Cerebellar cortex (tissue), 1 donor: Measurements from ENCODE around the gene RAI1.

Source experiments
- DNase-seq: peaks from one replicate; pipeline ENCODE4 v3.0.0-alpha.2; 2015; ENCODE audit warnings: low spot score

RAI1 gene

DNA sequence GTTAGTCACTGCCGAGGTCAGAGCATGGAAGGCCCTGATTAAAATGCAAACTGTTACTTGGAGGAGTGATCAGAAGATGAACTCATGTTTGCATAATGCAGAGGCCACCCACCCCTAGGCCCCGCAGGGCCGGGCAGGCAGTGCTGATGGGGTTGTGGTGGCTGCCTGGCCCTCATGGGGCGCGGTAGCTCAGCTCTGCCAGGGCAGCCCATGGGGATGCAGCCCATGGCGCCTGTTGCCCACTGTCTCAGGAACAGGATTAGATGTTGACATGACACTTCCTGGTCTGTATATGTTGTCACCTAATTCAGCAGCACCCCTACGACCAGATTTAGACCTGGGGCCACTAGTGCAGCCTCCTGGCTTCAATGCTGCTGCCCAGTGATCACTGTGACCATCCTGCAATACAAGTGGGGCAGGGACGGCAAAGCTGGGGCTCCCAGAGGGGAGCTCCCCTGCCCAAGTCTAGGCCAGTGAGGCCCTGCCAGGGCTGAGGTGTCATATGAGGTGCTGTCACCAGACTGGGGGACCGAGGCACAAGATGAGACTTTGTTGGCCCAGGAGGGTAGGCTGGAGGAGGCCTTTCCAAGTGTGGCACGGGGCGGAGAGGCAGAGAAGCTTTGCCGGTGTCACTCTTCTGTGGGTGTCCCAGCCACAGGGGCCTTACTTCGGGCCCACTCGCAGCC lies 49.1 kb downstream of the RAI1 start:
- DNase-seq, result no peak

DNA sequence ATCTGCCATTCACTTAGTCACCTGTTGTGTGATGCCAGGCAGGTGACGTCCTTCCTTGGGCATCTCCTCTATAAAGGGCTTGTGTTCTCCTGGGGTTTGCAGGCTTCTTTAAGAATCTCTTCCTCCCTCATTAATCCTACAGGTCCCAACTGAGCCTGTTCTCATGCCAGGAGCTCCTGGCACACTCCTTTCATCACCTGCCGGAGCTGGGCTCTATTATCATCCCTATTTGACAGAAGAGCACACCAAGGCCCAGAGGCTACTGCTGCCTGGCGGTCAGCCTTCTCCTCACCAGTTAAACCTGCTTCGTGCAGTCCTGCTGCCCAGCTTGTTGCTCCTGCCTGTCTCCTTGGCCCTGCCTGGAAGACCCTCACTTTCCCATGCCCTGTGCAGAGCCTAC lies 51.2 kb downstream of the RAI1 start:
- DNase-seq, result no peak

DNA sequence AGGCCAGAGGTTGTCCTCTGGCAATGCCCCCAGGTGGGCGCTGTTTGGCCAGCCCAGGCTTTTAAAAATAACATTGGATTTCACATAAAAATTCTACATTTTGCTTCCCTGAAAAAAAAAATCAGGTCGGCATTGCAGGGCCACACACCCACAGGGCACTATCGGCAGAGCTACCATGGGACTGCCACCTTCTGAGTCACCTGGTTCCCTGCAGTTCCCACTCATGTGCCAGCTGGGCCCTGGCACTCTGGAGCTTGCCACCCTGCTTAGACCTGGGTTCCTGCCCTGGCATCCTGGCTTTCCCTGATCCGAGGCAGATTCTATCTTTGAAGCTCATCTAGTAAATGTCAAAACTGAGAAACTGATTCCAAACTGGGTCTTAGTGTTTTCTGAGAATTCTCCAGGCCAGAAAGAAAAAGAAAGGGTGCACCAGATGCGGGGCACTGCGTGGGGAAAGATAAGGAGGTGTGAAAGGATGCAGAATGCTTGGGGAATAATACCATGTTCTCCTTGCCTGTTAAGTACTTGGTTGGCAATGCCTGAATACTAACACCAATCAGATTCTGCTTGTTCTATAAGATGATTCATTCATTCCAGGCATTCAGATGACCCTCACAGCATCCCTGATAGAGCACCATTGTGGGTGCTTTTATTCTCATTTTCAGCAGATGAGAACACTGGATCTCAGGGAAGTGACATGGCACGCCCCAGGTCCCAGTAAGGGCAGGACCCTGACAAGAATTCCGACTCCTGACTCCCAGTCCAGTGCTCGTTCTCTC lies 51.8 kb downstream of the RAI1 start:
- DNase-seq, result no peak

DNA sequence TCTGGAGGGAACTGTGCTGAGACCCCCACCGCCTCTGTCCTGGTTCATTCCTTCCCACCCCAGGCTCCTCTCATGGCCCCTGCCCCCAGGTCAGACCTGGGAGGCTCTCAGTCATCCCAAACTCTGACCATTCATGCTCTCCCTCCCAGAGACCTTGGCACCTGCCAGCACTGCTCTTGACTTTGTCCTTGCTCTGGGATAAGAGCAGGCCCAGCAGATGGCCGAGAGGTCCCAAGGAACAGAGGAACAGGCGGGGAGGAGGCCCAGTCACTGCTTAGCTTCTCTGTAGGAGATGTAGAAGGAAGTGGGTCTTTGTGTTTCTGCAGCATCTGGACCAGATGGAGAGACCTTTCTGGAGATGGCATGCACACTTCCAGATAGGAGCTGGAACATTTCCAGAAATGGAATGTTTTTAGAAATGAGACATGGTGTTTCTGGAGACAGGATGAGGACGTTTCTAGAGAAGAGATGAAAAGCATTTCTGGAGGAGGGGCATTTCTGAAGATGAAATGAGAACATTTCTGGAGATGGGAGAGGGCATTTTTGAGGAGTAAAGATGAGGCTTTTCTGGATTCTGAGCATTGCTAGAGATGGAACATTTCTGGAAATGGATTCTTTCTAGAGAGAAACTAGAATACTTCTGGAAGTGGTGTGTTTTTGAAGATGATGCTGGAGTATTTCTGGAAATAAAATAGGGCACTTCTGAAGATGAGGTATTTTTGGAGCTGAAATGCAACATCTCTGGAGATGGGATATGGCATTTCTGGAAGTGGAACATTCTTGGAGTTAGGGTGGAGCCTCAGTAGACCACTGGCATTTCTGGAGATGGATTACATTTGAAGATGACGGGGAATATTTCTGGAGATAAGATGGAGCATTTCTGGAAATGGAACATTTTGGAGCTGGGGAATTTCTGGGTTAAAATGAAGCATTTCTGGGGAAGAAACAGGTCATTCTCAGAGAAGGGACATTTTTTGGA lies 55.2 kb downstream of the RAI1 start:
- no peak for DNase-seq

DNA sequence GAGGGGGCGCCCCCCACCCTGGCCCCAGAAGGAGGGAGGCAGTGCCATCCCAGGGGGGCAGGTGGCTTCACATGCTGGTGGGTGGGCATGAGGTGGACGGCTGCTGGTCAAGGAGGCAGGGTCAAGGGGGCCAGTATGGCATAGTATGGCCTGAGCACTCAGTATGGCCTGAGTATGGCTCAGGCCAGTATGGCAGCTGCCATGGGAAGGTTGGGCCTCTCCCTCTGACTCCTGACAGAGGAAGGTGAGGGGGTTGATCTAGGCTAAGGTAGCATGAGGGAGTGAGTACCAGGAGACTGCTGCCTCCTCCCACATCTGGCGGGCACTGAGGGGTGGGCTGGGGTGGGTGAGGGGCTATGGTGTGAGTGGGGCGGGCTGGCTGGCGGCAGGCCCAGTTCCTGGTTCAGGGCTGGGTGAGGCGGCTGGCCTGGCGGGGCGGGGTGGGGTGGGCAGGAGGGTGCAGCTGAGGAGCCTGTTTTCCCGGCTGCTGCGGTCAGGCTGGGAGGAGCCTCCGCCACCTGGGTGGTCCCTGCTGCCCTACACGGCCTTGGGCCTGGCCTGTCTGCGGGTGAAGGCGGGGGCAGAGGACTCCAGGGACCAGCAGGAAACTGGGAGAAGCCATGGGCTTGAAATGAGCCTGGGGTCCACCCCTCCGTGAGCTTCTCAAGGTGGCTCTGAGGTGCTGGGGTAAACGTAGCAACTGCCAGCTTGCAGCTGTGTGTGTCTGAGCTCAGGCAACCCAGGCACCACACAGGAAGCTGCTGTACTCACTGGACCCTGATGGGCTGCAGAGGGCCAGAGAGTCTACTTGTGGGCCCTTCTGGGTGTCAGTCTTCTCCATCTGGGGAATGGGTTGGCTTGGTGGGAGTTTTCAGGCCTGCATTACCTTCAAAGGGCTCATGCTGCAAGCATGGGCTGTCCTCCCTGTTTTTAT lies 57.0 kb downstream of the RAI1 start:
- no peak for DNase-seq

DNA sequence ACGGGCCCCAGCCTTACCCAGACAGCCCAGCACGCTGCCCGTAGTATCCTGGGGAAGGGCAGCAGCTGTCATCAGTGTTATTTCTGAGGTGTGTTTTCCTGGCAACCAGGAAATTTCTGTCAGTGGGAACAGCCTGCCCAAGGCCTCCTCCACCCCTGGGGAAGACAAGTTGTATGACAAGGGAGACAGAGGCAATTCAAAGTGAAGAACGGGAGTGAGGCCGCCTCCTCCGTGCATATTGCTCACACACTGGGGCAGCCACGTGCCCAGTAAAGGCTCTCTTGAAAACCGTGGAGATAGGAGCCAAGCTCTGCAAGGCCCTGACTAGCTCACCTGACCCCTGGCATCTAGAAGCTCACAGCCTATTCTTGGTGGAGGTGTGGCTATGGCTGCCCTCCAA lies 57.6 kb downstream of the RAI1 start:
- DNase-seq, result no peak

DNA sequence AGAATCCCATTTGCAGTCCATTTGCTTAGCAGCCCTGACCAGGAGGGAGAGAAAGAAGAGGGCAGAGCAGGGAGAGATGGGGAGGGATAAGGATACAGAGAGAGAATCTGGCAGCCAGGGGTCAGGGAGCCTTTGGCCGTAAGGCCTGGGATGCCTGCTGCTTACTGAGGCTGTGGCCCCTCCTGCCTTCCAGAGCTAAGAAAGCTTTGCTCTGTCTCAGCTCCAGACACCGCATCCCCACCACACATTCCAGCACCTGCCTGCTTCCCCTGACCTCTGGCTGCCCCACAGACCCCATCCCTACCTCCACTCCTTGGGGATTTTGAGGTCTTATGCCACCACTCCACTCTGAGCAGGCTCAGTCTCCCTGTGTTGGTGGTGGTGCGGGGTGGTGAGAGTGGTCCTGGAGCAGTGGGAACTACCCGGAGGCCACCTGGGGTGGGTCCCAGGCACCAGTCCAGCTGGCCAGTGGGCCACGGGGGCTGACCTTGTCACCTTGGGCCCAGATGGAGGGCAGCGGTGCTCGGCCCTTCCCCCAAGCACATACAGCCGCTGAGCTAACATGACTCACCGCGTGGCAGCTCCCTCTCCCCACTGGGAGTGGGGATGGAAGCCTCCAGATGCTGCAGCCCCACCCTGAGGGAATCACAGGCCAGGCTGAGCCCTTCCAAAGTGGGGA lies 58.3 kb downstream of the RAI1 start:
- no peak for DNase-seq

DNA sequence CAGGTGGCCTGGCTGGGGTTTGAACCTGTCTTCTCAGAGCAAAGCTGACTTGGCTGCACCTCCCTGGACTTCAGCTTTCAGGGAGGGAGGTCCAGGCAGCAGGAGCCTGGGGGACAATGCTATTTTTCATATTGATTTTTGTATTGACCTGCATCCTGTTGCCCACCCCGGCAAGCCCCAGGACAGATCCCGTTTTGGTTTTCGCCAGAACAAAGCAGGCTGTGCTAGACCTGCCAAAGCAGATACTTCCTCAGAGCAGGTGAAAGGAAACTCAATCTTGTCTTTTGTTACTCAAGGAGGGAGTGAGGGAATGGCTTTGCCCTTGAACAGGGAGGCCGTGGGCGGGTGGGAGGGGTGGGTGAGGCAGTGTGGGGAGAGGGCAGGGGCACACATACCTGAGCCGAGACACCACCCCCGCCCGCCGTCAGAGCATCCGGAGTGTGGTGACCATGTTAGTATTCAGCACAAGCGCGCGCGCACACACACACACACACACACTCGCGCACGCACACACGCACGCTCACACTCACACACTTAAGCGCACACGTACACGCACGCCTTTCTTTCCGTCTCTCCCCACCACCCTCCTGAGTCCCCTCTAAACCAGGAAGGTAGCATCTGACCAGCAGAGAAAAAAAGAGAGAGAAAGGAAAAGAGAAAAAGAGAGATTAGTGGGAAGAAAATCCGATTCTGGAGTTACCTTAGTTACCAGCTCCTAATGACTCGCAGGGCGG lies 59.5 kb downstream of the RAI1 start:
- no peak for DNase-seq

DNA sequence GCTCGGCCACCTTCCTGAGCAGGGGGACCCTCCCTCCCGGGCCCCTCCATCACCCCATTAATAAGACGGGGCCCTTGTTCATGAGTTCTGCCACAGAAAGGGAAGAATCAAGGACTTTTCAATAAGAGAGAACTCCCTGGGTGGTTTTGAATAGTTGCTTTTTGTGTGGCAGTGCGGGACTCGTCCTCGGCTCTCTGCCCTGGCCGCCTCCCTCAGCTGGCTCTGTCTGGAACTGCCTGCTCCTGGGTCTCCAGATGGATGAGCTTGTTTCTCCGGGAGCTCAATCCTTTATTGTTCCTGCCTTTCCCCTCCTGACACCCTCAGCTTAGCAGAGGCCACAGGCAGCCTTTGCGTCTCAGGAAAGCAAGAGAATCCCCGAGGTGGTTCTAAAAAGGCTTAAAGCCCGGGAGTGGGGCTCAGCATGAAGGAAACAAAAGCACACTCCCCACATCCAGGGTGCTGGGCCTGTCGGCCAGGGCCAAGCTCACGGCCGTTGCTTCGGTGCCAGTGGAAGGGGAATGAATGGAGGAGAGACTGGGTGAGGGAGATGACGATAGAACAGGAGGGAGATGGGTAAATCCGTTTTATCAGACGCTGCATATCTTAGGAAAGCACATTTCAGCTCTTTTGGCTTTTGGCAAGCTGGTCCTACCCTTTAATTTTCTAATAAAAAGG lies 60.2 kb downstream of the RAI1 start:
- DNase-seq, result peak; percentile 84

DNA sequence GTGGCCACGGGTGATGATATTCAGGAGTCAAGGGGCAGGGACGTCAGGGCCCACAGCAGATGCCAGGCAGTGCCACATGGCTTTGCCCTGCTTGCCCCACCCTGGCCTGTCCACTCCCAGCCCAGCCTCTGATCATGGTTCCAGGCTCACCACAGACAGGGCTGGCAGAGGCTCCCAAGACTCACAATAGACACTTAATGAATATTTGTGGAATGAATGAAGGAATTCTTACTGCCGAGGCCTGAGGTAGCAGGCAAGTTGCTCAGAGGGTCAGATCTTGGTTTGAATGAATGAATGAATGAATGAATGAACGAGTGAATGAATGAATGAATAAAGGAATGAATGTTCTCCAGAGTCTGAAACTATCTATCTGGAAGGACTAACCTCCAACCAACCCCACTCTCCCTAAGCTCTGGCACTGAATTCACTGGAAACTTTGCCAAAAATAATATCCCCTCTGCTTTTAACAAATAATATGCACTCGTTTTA lies 60.9 kb downstream of the RAI1 start:
- no peak for DNase-seq

DNA sequence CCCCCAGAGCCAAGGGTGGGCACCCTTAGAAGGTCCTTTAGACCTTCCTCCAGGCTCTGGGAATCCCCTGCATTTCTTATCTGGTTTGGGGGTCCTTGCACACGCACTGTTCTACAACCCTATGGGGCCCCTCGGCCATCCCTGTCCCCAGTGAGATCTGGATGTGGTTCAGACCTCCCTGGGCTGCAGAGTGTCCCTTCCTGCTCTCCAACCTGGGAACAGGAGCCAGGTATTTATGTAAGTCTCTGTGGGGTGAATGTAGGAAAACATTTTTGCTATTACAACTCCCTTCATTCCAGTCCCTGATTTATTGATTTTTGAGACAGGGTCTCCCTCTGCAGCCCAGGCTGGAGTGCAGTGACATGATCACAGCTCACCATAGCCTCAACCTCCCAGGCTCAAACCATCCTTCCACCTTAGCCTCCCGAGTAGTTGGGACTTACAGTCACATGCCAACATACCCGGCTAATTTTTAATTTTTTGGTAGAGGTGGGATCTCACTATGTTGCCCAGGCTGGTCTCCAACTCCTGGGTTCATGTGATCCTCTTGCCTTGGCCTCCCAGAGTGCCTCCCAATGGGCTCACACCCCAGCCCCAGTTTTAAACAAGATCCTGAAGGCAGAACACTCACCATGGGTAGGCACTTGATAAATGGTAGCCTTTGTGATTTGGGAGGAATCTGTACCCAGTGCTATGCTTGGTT lies 61.6 kb downstream of the RAI1 start:
- DNase-seq, result no peak

DNA sequence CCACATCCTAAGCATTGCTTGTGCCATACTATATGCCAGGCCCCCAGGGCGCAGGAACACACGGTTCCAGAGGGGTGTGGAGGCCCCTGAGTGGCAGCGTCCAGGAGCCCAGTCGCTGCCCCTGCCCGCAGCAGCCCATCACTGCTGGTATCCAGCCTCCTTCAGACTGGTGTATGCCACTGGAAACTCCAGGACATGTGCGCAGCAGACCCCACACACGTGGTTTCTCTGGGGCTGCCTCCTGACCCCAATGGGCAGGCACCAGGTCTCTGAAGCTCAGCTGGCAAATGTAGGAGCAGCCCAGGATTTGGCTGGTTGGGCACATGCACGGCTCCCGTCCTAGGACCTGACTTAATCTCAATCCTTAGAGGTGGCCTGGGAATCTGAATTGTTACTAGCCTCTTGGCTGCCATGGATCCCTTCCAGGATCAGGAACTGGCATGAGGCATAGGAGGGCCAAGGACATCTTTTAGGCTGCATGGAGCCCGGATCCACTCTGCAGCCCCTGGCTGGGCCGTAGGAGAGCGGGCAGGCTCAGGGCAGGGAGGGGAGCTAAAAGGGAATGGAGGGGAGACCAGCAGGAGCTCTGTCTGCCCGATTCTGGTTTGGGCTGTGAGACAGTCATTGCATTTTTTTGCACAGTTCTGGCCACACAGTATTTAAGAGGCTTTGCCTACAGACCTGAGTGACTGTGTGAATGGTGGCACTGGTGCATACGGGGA lies 62.3 kb downstream of the RAI1 start:
- DNase-seq, result no peak

DNA sequence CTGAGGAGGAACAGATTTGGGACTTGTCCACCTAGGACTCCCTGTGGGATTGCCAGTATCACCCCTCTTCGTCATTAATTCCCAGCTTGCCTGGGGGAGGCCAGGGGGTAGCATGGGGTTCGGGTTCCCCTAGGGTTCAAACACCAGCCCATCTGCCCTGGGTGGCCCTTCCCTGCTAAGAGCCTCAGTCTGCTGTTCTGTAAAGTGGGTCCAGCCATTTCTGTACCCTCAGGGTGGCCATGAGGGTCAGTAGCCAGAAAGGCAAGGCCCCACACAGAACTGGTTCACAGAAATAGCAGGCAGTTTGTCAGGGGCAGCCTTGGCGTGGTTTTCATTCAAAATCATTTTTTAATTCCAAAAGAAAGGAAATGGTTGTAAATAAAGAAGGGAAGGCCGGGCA lies 62.9 kb downstream of the RAI1 start:
- DNase-seq, result no peak

DNA sequence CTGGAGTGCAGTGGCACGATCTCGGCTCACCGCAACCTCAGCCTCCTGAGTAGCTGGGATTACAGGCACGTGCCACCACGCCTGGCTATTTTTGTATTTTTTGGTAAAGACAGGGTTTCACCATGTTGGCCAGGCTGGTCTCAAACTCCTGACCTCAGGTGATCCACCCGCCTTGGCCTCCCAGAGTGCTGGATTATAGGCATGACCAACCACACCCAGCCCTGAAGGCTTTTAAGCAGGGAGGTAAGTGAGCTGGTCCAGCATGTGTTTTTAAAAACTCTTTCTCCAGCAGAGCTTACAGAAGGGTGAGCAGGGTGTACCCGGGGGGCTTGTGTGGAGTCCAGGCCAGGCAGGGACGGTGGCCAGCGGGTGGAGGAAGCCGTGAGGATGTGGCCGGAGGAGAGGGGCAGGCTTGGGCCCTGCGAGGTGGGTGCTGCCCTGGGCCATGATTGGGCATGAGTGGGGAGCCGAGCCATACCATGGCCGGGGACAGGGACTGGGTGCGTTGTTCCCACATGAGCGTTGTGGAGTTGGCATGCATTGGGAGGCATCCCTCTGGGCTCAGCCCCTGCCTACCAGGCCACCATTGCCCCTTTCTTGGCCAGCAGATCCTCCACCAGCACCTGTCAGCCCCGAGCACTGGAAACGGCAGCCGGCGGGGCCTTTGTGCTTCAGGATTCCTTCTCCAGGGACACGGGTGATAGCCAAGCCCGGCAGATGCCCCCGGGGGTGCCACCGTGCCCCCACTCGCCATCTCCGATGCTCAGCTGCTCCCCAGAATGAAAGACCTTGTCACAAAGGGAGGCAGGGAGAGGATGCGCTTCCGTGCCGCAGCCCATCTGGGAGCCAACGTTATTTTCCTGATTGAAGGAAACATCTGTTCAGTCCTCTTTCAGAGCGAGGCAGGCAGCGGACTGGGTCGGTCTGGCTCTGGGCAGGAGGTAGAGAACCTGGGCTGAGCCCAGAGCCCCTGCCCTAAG lies 64.5 kb downstream of the RAI1 start:
- DNase-seq, result no peak

DNA sequence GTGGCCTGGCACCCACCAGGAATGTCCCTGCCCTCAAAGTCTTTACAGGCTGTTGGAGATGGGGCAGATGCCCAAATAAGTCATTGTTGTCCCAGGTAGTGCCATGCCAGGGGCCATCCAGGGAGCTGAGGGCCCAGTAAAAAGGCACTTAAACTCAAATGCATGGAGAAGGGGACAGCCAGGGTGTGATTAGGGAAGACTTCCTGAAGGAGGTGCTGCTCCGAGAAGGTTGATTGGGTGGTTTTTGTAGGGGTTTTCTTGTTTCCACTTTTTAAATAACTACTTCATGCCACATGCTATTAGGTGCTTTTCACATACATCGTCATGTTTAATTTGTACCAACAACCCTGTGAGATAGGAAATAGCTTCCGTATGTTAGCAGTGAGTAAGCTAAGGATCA lies 66.9 kb downstream of the RAI1 start:
- DNase-seq, result no peak

DNA sequence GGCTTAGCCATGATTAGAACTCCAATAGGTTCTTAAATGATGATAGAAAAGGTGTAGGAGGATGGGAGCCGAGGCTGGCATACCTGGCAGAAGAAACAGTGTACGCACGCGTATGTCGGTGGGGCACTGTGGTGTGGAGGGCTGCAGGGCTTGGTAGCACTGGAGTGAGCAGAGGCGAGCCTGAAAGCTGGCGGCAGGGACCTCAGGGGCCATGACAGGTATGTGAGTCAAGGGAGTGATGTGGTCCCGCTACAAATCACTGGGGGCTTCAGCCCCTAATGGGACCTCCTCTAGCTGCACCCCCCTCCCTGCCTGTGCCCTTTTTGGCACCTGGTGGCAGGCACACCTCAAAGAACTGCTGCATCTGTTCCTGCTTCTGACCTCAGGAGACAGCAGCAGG lies 67.3 kb downstream of the RAI1 start:
- DNase-seq, result no peak
